ENCODE measurements around the gene SLC39A1.

Gene SLC39A1

DNA sequence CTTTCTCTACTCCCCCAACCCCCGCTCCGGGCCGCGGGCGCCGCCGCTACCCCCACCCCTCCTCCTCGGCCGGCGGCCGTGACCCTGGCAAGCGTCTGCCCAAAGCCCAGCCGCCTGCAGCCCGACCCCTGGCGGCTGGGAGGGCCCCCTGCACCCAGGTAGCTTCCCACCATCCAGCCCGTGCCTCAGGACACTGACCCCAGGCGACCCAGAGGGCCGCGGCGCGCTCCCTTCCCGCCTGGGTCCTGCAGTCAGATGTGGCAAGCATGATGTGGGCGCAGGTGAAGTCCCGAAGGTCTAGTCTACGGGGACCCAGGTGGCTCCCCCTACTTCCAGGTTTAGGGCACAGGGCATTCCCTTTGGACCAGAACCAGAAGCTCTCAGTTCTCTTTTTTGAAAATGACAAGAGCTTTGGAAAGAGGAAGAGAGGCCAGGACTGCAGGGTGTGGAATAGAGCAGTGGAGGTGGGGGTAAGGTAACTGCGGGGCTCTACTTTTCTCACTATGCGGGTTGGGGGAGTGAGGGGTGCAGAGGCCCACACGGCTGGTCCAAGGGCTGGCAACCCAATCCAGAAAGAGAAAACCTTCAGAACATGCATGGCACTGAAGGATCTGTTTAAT lies 16.6 kb downstream of the SLC39A1 start, which contains the start of gene DENND4B:
Gene DENND4B (minus strand): TSS at position 97 of the 620 bp plus-strand sequence. CDS start 2,344 bp downstream, outside the sequence.
- peak; percentile 61 to 72 for DNase-seq (ENCODE audit: low read depth in 2 of 2)

DNA sequence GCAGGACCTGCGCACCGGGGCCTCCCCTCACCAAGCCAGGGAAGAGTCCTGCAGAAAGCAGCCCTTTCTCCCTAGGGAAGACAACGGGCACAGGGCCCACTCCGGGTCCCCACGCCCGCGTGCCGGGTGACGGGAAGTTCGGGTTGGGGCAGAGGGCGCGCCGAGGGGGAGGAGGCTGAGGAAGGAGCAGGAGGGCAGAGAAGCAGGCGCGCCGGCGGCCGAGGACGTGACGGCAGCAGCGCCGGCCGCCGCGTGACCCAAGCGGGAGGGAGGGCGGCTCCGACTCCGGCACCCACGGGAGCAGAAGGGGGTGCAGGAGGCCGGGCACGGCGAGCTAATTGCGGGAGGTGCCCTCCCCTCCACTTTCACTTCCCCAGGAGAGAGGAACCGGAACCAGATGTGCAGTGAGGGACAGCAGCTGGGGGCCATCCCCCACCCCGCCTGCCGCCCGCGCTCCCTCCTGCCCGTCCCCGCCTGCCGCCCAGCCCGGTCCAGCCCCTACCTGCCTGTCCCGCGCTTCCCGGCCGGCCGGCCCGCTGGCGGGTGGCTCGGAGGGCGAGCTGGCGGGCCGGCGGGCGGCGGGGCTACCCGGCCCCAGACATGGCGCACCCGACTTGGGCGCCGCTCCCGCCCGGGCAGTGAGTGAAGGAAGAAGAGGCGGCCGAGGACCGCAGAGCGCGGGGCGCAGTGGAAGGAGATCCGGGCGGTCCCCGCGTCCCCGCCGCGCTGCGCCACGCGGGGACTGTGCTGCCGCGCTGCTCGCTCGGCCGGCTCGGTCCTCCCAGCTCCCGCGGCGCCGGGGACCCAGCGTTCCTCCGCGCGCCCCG lies 17.3 kb downstream of the SLC39A1 start:
- peak; percentile 57 to 61 for DNase-seq (ENCODE audit: low read depth in 2 of 2)

DNA sequence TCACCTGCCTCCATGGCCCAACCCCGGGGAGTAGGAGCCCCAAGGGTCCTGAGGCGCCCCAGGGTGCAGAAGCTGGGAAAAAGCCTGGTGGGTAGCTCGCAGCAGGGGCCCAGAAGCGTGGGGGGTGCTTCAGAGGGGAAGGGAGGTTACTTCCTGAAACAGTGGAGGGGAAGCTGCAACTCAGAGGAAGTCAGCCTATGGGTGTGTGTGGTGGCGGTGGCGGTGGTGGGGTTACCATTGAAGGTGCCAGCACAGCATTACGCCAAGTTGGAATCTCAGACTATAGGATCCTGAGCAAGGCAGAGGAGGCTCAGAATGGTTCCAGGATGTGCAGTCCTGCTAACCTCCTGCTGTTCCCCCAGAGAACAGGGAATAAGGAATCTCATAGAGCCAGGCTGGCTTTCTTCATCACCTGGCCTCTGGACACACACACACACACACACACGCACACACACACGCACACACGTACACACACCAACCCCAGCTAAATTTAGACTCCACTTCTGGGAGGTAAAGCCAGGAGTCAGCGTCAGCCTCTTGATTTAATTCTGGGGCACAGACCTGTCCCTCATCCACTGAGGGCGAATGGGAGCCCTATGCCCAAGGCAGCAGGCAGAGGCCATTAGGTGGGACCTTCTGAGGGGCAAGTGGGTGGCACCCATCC lies 18.1 kb downstream of the SLC39A1 start:
- peak; percentile 55 to 71 for DNase-seq (ENCODE audit: low read depth in 2 of 2)

DNA sequence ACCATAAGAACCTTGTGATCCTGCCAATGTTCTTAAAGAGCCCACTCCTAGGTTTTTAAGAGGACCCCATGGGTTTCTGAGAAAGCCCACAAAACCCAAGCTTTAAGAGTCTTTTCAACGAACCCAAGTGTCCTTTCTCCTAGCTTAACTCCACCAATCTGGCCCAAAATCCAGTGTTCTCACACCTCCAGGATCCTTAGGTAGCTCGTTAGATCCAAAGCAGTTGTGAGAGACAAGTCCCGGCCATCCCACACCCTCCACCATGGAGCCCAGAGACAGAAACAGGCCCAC lies 18.6 kb downstream of the SLC39A1 start:
- no peak for DNase-seq (ENCODE audit: low read depth in 2 of 2)

DNA sequence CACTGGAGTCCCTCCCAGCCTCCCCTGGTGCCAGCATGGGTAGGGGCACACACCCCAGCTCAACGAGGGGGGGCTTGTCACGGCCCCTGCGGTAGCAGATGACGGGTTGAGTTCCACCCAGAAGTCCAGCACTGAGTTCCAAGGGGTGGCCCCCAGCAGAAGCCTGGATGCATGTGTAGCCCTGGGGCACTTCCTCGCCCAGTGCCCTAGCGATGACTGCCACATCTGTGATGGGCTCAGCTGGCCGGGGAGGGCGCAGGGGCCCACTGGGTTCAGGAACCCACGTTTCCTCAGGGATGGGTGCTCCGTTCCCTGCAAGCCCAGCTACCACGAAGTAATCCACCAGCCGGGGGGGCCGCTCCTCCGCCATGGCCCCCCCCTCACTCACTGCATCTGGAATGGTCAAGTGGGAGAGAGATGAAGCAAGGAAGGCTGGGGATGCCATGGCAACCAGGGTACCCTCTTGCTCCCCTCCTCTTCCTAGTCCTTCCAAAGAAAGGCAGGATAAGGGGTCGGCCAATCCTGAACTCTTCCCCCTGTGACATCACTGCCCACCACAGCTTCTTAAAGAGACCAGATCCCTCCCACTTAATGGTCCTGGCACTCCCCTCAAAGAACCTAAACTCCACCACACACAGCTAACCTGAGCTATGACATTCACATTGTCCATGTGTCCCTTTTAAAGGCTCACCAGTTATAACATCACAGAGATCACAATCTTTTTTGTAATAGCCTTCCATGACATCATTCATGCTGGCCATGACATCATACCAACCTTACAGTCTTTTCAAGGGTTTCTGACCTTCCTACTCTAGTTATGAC lies 19.1 kb downstream of the SLC39A1 start:
- no peak for DNase-seq (ENCODE audit: low read depth in 2 of 2)

DNA sequence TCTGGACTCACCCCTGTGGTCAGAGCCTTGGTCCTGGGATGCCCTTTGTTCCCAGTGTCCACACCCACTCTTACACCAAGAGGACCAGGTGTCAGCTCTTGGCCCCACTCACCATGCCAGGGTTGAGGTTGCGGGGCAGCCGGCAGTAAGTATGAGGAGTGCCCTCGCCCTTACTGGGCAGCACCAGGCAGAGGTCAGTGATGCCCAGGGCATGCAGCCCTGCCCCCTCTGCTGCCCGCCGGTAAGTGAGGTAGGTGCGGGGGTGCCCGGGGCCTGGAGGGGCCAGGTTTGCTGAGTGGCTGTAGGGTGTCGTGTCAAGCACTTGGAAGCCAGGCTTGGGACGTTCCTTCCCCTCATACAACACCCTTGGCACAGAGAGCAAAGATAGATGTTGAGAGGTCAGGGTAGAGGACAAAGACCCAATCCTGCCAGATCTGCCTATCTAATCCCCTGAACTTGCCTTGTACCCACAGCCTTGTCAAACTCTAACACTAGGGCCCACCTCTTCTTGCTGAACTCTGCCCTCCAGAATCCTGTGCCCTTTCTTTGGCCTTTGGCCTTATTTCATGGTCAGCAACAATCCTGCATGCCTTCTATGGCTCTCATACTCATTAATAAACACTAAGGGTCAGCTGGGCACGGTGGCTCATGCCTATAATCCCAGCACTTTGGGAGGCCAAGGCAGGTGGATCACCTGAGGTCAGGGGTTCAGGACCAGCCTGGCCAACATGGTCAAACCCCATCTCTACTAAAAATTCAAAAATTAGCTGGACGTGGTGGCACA lies 20.4 kb downstream of the SLC39A1 start:
- no peak for DNase-seq (ENCODE audit: low read depth in 2 of 2)

DNA sequence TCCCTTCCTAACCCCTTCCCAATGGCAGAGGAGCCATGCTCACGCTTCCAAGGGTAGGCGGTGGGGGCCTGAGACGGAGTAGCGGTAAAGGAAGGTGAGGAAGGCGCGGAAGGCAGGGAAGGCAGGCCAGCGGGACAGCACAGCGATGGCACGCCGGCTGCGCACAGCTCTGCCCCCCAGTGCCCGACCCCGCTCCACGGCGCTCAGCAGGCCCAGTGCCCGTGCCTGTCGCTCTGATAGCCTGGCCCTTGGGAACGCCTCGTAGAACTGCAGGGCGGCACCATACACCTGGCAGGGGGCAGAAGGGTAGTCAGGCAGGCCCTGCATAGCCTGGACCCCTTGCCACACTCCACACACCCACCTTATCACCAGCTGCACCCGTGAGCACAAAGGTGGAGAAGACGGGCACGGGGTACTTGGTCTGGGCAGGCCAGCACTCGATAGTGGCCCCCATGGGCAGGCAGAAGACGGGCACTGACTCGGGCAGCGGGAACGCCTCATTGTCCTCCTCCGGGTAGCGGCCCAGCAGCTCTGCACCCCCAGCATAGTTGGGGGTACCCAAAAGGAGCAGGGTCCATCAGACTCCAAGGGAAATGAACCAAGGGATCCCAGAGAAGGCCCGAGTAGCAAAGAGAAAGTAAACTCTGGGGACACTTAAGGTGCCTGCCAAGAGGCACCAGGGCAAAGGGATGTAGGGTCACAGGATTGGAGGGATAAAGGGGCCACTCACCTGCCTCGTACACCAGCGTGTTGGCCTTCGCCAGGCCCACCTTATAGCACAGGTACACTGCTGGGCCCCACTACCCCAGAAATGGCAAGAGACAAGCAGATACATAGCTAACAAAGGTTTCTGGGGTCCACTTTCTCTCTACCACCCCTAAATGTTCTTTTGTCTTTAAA lies 21.3 kb downstream of the SLC39A1 start:
- DNase-seq (ENCODE audit: low read depth in 2 of 2), result no peak

DNA sequence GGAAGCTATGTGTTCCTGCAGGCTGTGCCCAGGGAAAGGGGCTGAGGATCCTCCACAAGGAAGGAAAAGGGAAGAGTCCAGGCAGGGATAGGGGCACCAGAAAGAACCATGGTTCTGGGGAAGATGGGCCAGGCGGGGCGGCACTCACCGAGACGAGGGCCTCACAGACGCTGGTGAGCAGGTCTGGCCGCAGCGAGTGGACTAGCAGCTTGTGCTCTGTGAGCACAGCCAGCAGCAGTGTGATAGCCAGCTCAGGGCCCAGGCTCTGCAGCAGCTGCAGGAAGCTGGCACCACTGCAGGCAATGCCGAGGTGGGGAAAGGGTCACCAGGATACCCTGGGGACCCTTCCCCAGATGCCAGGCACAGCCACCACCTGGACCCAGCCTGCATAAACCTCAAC lies 22.6 kb downstream of the SLC39A1 start:
- DNase-seq (ENCODE audit: low read depth in 2 of 2), result no peak

DNA sequence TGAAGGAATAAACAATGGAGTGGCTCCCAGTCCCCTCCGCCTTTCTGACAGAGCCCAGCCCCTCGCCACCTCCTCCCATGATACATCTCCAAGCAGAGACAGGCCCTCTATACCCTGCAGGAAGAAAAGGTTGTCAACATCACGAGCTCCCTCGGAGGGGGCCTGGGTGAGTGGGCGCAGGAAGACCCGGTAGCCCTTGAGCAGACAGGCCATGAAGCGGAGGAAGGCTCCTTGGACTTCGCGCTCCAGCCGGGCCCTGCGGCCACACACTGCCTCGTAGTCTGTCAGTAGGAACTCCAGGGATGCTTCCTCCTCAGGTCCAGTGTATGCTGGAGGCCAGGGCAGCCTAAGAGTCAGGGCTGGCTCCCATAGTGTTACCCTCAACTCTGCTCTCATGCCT lies 23.9 kb downstream of the SLC39A1 start:
- no peak for DNase-seq (ENCODE audit: low read depth in 2 of 2)

DNA sequence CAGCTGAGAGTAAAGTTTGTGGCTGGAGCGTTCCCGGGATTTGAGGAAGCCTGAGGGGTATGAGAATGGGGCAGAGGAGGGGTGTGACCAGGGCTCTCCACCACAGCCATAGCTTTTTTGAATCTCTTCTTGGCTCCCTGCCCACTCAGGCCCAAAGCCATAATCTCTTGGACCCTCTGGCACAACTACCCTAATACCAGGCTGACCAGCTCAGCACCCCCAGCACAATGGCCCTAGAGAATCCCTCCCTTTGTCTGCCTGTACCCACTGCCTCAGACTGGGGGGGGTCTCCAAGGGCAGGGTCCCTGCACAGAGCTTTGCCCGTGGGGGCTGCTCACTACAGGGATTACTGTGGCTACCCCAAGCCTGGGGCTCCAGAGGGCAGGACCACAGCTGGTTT lies 24.3 kb downstream of the SLC39A1 start:
- no peak for DNase-seq (ENCODE audit: low read depth in 2 of 2)

DNA sequence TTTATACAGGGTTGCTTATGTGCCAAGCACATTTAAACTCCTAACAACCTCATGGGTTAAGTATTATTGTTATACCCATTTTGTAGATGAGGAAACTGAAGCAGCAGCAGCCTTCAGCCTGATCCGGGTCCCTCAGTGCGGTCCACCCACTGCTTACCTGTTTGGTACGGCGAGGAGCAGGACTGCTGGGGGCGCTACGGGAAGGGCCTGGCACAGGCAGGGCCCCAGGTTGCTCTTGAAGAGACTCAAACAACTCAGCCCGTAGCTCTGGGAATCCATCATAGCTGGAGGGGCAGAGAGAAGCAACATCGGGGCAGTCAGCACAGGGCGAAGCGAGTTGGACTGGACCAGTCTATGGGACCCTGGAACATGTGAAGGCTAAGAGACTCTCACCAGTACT lies 26.0 kb downstream of the SLC39A1 start:
- DNase-seq (ENCODE audit: low read depth in 2 of 2), result no peak

DNA sequence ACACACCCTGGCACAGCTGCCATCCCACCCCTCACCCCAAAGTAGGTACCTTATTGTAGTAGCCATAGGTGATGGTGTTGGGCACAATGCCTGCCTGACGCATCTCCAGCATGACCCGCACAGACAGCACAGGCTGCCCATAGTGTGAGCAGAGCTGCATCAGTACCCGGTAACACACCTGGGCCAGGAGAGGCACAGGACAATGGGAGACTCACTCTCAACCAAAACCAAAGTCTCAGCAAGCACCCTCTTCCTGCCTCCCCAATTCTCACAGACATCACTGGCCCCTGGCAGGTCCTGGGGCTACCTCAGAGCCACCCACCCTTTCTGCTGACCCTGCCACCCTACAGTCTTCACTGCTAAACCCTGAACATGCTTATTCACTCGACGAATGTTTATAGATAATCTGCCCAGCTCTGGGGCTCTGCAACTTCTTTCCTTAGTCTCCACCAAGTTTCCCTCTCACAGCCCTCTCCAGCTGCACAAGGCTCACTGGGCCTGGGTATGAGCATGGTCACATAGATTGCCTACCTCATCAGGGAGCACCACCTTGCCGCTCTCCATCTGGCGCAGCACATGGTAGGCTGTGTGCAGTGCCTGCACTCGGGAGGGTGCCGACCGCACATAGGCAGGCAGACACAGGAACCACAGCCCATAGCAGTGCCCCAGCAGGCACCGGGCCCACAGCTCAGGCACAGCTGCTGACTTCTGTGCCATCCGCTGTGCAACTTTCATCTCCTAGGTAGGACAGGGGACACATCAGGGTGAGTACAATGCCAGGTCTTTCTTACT lies 27.1 kb downstream of the SLC39A1 start:
- DNase-seq (ENCODE audit: low read depth in 2 of 2), result no peak

DNA sequence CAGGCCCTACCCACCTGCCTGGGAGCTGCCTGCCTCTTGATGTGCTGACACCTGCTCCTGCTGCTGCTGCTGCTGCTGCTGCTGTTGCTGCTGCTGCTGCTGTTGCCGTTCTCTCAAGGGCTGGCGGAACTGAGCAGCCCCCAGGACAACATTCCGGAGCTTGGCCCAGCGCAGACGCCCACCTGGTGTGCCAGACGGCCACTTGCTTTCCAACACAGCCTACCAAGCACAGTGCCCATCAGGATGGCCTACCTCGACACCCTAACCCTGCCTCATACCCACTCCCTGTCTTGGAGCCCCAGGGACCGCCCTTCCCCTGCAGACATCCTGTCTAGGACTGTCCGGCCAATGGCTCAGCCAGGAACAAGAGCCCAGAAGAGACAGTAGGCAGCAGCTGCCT lies 28.6 kb downstream of the SLC39A1 start:
- no peak for DNase-seq (ENCODE audit: low read depth in 2 of 2)

DNA sequence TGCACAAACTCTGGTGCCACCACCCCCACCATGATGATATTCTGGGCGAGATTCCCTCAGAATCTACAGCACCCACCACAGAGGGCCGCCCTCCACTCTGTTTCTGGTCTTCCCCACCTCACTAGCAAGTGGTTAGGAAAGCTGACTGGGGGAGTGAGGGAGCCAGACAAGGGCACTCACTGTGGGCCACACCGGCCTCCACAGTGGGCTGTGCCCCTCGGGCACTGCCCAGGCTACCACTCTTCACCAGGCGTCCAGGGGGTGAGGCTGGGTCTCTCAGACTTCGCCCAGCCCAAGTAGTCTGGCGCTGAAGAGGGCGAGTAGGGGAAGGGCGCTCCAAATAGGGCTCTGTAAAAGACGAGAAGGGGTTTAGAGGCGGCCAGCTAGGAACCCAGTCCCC lies 29.4 kb downstream of the SLC39A1 start:
- DNase-seq (ENCODE audit: low read depth in 2 of 2), result no peak

DNA sequence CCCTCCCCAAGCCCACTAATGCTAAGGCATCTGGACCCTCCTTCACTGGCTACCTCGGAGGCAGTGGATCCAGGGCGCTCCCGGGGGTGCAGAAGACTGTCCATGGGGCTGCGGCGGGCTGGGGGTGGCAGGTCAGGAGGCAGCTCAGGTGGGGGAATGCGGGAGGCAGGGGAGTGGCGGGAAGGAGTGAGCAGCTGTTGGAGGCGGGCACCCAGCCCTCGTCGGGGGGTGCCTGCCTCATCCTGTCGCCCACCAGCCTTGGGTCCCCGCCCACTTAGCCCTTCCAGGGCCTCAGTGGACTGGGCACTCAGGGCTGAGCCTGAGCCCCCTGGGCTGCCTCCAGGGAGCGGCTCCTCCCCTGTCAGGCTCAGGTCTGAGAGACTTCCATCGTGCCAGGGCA lies 29.9 kb downstream of the SLC39A1 start:
- no peak for DNase-seq (ENCODE audit: low read depth in 2 of 2)

DNA sequence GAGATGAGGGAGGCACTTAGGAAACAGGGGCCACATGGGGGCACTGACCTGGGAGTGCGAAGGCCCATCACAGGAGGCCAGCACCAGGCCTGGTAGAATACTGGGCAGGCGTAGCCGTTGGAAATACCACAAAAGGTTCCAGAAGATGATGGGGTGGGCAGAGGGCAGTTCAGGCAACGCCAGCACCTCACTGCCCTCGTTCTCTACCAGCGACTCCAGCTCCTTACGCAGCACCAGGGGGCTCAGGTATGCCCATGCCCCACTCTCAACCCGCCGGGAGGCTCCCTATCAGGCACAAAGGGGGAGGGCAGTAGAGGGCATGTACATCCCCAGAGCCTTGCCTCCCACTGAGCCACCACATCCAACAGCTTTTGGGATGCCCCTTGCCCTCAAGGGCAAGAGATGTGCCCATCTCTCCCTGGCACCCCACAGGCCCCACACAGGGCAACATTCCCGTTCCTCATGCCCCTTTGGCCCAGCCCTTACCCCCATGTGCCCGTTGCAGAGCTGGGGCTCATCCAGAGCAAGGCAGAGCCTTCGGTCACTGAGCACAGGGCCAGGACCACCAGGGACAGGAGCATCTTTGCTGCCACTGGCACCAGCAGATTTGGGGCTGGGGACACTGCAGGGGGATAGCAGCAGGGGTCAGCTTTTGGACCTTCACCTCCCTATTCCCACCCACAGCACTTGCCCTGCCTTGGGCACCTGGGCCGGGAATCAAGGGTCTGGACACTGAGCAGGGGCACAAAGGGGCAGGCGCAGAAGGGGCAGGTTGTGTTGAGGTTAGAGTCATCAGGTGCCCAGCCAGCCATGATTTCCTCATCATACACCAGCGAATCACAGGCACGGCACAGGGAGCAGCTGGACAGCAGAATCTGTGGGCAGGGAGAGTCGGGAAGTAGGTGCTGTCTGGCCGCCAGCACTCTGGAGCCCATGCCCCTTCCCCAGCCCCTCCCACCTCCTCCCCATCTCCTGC lies 30.9 kb downstream of the SLC39A1 start:
- no peak for DNase-seq (ENCODE audit: low read depth in 2 of 2)

DNA sequence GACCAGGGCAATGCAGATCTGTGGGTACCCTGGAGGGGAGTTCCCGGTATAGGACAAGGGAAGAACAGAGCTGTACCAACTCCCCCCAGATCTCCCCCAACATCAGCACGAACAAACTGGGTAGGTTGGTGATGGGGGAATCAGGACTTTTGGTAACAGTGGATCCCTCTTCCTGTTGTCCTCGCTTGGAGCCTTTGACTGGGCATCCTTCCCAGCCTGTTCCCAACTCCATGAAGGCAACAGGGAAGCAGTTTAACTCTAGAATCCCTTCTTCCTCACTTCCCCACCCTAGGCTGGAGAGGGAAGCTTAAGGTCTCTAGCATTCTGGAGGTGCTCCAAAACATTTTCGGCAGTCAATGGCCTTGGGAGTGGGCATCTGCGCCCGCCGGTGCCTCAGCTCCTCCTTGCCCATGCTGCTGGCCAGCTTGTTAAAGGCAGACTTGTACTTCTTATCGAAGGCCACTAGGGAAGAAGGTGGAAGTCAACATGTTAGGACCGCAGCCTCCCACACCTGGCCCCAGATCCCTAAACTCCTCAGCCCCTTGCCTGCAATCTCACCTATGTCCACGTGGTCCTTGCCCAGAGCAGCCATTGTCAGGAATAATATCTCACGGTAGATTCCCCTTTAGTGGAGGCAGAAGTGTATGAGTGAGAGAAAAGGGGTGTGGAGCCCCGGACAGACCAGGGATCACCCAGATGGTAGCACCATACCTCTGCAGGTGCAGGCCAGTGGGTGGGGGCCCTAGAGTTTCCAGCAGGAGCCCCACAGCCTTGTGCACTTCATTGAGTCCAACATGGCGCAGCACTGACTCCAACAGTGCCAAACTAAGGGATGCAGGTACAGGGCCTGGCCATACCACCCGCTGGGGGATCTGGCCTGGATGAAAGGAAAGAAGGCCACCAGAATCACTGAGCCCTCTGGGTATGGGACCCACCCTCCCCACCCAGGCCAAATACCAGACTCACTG lies 33.1 kb downstream of the SLC39A1 start:
- no peak for DNase-seq (ENCODE audit: low read depth in 2 of 2)
